GM18507 (cell line): ENCODE data around the gene DSP.

Experiments
- DNase-seq: peaks from one replicate; pipeline ENCODE4 v3.0.0; 2011; ENCODE audit warnings: low read depth; ENCODE audit not compliant: insufficient read length; ENCODE audit errors: extremely low spot score
- FAIRE-seq: peaks from 2 replicates; lab custom pipeline; 2011; peaks lifted over from hg19 to GRCh38; lab: Jason Lieb, UNC

DSP gene

DNA sequence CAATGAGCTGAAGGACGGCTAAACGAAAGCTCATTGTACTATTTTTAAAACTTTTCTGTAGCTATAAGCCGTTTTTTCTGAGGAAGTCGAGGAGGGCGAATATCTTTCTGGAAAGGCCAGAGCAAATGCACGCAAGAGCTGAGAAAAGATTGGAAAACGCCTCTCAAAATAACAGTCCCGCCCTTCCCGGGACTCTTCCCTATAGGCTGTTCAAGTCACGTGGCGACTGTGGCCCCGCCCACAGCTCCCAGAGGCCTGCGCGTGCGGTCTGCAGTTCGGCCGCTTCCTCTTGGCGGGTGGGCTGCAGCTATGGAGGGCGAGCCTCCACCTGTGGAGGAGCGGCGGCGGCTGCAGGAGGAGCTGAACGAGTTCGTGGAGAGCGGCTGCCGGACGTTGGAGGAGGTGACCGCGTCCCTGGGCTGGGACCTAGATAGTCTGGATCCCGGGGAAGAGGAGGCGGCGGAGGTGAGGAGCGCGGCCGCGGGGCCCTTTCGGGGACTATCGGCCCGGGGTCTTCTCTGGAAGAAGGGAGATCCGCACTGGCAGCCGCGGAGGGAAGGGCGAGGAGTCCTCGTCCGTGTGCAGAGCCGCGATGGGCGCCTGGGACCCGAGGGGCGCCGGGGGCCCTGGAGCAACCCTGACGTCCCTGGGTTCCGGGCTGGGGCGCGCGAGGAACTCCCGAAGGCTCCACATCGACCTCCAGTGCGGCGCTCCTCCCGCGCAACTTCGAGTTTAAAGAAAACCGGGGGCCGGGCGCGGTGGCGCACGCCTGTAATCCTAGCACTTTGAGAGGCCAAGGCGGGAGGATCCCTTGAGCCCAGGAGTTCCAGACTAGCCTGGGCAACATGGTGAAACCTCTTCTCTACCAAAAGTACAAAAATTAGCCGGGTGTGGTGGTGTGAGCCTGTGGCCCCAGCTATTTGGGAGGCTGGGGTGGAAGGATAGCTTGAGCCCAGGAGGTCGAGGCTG lies 48.8 kb downstream of the DSP start, which contains the start of gene SNRNP48:
Gene SNRNP48 (plus strand): TSS at position 250 of the 969 bp plus-strand sequence. CDS start 60 bp downstream, at position 310.
- DNase-seq (peak; percentile 84), FAIRE-seq (peak; percentile 93)

DNA sequence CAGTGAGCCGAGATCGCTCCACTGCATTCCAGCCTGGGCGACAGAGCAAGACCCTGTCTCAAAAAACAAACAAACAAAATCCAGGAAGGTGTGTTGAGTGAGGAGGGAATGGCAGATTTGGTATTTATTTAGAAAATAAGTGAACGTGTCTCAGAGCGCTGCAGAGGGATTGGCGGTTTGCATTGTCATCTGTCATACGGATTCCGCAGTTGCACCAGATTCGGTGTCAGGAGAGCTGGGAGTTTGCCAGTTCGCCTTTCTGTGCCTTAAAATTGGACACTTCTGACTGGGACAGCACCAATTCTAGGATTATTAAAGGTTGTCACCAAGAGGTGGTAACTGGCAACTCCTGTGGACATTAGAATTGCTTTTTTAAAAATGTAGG lies 49.4 kb downstream of the DSP start:
- no peak for DNase-seq
- FAIRE-seq, result no peak

GRCh38 chr6:7591770-7592169 lies 50.3 kb downstream of the DSP start:
- no peak for FAIRE-seq
- no peak for DNase-seq

DNA sequence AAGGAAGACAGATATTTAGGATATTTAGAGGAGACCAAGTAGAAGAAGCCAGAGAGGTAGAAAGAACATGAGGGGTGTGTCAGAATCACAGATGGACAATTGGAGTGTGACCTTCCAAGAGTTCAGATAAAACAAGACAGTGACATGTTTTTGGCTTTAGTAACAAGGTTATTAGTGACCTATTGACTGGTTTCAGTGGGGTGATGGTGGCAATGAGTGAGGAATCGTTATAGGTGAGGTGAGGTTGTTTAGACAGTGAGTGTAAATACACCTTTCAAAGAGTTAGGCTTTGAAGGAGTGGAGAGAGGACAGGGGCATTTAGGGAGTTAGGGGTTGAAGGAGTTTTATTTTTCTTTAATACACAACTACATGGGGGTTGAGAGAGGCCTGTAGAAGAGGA lies 51.8 kb downstream of the DSP start:
- FAIRE-seq, result no peak

DNA sequence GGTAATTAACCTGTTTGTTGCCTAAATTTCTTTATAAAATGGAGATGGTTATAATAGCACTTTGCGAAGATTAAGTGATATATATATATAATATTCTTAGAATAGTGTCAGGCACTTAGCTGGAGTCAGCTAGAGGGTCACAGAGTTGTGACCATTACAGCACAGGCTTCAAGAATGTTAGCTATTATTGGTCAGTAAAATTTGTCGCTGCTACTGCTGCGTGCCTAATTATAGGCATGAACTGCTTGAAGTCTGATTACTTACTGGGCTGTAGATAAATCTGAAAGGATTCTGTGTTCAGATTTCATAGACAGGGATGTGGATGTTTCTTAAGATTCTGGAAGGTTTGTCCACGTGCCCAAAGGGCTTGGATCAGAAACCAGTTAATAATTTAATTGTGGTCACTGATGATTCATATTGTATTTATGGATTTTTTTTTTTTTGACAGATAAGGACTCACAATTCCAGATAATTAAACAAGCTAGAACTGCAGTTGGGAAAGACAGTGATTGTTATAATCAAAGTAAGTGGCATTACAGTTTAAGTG lies 53.2 kb downstream of the DSP start:
- DNase-seq, result no peak
- no peak for FAIRE-seq

More for the DNA sequence above, 51.8 kb downstream of the DSP start:
- no peak for DNase-seq

DNA sequence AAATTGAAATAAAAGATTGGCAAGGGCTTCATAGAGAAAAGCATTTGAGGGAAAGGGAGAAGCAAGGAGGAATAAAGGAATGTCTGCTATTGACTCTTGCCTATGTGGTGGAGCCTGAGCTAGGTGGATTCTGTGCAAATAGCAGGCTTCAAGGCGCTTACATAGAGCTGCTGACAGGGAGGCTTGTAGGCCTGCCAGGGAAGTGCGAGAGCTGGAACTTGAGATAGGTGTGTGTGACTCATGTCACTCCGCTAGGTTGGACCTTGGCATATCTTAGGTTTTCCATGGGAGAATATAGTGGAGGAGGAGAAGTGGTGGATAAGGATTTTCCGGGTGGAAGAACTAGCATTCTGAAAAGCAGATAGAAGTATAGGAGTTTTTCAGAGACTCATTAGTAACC lies 62.5 kb downstream of the DSP start:
- FAIRE-seq (no peak), DNase-seq (no peak)

DNA sequence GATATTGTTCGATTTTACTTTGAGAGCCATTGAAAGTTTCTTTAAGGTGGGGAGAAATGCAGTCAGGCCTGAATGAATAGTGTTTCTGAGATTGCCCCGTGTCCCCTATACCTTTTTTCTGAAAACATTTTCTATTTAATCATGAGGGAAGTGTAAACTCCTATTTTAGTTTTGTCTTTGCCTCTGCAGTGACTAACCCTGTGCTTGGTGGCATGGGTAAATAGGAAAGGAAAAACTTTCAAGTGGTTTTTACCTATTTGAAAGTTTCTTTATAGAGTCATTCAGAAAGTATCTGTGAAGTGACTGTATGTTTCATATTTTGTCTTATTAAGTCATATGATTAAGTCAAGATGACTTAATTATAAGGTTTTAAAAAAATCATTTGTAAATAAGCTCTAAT lies 63.0 kb downstream of the DSP start:
- DNase-seq, result no peak
- no peak for FAIRE-seq

DNA sequence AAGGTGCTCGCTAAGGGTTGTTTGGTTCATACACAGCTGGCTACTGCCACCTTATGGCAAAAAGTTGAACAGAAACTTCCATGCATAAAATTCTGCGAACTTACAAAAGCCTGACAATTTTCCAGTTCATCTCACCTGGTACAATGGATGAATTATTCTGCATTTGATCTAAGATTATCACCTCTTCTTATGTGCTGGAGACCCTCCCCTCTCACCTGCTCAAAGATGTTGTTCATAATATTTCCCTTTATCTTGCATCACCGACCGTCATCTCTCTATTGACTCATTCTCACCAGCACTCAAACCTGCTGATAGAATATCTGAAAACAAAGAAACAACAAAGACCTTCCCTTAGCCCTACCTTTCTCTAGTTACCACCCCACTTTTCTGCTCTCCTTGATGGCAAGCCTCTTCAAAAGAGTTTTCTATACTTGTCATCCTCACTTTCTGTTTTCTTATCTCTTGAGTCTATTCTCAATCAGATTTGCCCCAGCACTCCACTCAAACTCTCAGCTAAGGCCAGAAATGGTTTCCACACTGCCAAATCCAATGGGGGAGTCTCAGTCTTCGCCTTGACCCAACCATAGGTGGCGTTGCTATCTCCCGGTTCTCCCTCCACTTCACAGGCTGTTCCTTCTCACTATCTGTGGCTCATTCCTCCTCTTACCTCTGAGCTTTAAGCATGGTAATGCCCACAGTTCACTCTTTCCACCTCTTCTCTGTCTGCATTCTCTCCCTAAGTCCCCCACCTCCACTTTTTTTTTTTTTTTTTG lies 74.3 kb downstream of the DSP start:
- peak; percentile 15 for DNase-seq
- FAIRE-seq, result peak; percentile 72

- no peak for DNase-seq
- no peak for FAIRE-seq
These were observed 76.6 kb downstream of the DSP start for GRCh38 chr6:7617801-7618764.

GRCh38 chr6:7621761-7622160 lies 80.3 kb downstream of the DSP start:
- DNase-seq (no peak), FAIRE-seq (no peak)

GRCh38 chr6:7624796-7625710 lies 83.6 kb downstream of the DSP start:
- FAIRE-seq (no peak), DNase-seq (no peak)

- FAIRE-seq (no peak), DNase-seq (no peak)
These were observed 87.0 kb downstream of the DSP start for GRCh38 chr6:7628479-7628878.

GRCh38 chr6:7628909-7629308 lies 87.4 kb downstream of the DSP start:
- no peak for FAIRE-seq
- no peak for DNase-seq

GRCh38 chr6:7629321-7629720 lies 87.8 kb downstream of the DSP start:
- DNase-seq, result no peak
- no peak for FAIRE-seq

DNA sequence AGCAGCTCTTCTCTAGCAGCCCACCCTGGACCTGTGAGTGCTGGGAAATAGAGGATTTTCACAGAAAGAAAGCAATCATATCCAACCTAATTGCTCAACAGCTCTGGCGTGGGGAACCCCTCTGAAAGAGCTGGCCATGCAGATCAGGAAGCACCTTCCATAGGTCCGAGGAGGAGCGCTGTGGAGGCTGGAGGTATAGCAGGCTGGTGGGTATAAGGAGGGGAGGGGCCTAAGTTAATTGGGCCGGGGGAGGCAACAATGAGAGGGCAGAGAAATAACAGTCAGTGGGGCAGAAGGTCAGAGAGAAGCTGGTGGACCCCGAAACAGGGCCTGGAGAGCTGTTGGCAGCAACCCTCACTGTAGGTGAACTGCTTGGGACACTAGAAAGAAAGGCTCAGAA lies 89.3 kb downstream of the DSP start:
- FAIRE-seq, result no peak
- no peak for DNase-seq

GRCh38 chr6:7631466-7631865 lies 90.0 kb downstream of the DSP start:
- FAIRE-seq (no peak), DNase-seq (no peak)

GRCh38 chr6:7632501-7633290 lies 91.2 kb downstream of the DSP start:
- FAIRE-seq (no peak), DNase-seq (no peak)
